Measurements from ENCODE around the gene UBE2E1.

Gene UBE2E1

DNA sequence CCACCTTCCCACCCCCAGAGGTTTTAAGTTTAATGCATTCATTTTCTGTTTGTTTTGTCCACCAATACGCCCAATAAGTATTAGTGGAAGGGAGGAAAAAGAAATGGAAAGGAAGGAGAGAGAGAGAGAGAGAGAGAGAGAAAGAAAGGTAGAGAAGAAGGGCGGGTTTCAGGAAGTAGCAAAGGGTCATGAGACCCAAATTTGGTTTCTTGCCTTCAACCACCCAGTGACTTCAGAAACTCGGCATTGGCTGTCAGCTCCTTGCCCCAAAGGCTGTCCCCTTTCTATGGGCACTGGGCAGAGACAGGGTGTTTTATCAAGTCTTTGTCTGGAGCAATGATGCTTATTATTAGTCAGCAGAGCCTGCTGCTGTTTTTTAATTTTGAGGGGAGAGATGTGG, 125.8 kb downstream of the UBE2E1 start:
- Mint-ChIP-seq H3K36me3 (ENCODE audit: low read depth) (peaks cover under 1% of the 10 kb centered on the region), H3K9me3 (no peaks in the 10 kb centered on the region), H3K4me3 (no peak overlapping the region), H3K4me1 (ENCODE audit: low read depth) (peaks cover 2% of the 10 kb centered on the region), H3K27me3 (peaks cover under 1% of the 10 kb centered on the region), H3K27ac (no peak overlapping the region)
- no peak for DNase-seq

DNA sequence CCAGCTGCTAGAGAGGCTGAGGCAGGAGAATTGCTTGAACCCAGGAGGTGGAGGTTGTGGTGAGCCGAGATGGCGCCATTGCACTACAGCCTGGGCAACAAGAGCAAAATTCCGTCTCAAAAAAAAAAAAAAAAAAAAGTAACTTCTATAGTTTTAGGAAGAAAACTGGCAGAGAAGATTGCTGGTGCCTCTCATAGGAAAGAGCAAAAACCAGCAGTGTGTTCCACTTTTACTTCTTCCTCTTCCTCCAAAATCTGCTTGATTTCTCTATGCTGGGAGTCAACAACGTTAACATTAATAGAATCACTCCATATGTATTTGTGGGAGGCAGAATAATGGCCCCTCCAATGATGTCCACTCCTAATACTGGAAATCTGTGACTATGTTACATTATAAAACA, 126.8 kb downstream of the UBE2E1 start:
- Mint-ChIP-seq H3K4me3 (no peak overlapping the region), H3K27ac (no peak overlapping the region), H3K4me1 (ENCODE audit: low read depth) (peaks cover 2% of the 10 kb centered on the region), H3K27me3 (peaks cover 4% of the 10 kb centered on the region), H3K9me3 (no peaks in the 10 kb centered on the region), H3K36me3 (ENCODE audit: low read depth) (no peaks in the 10 kb centered on the region)
- DNase-seq, result no peak

DNA sequence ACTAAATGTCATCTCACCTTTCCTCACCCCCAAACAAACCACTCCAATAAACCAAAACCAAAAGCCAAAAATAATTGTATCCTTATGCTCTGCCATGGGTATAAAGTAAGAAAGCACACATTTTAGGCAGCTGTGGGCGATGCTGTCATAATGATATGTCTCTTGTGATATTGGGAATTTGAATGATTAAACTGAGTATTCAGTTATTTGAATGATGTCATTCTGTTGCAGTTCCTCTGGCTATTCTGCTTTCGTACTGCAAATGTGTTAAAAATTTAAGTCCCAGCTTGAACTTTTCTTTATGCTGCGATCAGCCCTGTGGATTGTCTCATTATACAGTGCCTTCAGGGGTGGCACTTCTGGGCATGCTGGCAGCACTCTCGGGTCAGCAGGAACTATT, 128.5 kb downstream of the UBE2E1 start:
- Mint-ChIP-seq H3K27me3 (peaks cover 4% of the 10 kb centered on the region), H3K4me3 (no peak overlapping the region), H3K9me3 (no peaks in the 10 kb centered on the region), H3K36me3 (ENCODE audit: low read depth) (no peaks in the 10 kb centered on the region), H3K27ac (no peak overlapping the region), H3K4me1 (ENCODE audit: low read depth) (no peaks in the 10 kb centered on the region)
- DNase-seq, result no peak

DNA sequence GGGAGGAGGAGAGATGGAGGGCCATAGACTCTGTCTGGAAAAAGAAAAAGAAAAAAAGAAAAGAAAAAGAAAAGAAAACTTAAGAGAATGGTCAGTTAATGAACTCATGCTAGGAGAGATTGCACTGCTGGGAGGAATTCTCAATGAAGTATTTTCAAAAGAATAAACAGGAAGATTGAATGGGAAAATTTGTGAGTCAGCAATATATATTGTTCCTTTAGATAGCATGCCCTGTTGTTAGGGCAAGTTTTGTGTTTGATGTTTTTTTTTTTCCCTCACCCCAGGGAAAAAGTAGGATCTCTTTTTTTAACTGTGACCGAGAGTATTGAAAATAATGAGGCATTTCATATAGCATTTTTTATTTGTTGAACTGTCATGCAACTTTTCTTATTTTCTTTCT, 131.5 kb downstream of the UBE2E1 start:
- Mint-ChIP-seq H3K9me3 (no peaks in the 10 kb centered on the region), H3K4me1 (ENCODE audit: low read depth) (no peaks in the 10 kb centered on the region), H3K27ac (no peak overlapping the region), H3K4me3 (no peak overlapping the region), H3K36me3 (ENCODE audit: low read depth) (no peaks in the 10 kb centered on the region), H3K27me3 (peaks cover 4% of the 10 kb centered on the region)
- DNase-seq, result no peak

DNA sequence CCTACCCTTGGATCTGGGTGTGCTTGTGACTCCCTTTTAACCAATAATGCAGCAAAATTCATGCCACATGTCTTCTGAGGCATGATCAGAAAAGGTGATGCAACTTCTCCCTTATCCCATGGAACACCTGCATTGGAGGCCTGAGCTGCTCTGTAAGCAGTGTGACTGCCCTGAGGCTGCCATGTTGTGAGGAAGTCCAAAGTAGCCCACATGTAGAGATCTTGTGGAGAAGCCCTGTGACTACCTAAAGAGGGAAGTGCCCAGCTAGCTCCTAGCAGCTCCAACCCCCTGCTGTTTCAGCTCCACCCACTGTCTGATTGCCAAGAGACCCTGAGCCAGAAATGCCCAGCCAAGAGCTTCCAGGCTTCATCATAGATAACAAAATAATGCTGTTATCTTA, 132.9 kb downstream of the UBE2E1 start:
- H3K27ac Mint-ChIP-seq, result no peak overlapping the region
- H3K27me3 Mint-ChIP-seq, result peaks cover 4% of the 10 kb centered on the region
- no peak for DNase-seq
- H3K4me3 Mint-ChIP-seq, result no peak overlapping the region
- H3K36me3 Mint-ChIP-seq (ENCODE audit: low read depth), result no peaks in the 10 kb centered on the region
- no peaks in the 10 kb centered on the region for H3K9me3 Mint-ChIP-seq
- no peaks in the 10 kb centered on the region for H3K4me1 Mint-ChIP-seq (ENCODE audit: low read depth)

DNA sequence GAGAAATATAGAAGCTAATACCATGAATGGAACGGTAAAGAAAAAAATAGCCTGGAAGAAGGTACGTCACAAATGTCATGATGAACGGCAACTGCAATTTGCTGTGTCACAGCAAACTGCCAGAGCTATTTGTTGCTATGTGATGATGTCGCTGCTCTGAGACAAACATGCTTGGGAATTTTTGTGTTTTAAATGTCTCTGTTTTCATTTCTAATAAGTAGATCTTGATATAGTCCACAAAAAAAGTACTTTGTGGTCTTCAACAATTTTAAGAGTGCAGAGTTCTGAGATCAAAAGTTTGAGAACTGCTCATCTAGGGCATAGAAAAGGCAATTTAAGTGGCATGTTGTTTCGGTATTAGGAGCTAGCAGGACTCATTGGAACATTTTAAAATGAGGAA, 135.0 kb downstream of the UBE2E1 start:
- Mint-ChIP-seq H3K36me3 (ENCODE audit: low read depth) (no peaks in the 10 kb centered on the region), H3K9me3 (no peaks in the 10 kb centered on the region), H3K4me3 (no peak overlapping the region), H3K27me3 (peaks cover 11% of the 10 kb centered on the region), H3K4me1 (ENCODE audit: low read depth) (peaks cover 8% of the 10 kb centered on the region), H3K27ac (no peak overlapping the region)
- no peak for DNase-seq

All from activated T-cell treated with anti-CD3 and anti-CD28 coated beads, Interleukin-2, amount 50 U/mL, for 24 hours (primary cell).